H1 (cell line): ENCODE data around the gene SSNA1. TPM values are rescaled to one million over a fixed set of nuclear protein-coding genes. Genes with fewer than 3 reads are reported as not detected.

Source experiments
- ASH2L ChIP-seq: fragments of 200-600, 300-600 bp; sonication (generic); IDR thresholded peaks from one replicate; pipeline ENCODE4 v1.7.1; 2017; ENCODE audit warnings: low read length
- FOSL1 ChIP-seq: IDR thresholded peaks from 2 replicates; pipeline ENCODE4 v1.6.1; 2011; ENCODE audit warnings: mild to moderate bottlenecking, low read depth, low read length, moderate library complexity; ENCODE audit not compliant: insufficient read depth
- RFX5 ChIP-seq: IDR thresholded peaks from 2 replicates; pipeline ENCODE4 v1.6.1; 2011; ENCODE audit warnings: low read depth, low read length, improper control_type of control experiment, borderline replicate concordance
- TAF1 ChIP-seq: IDR thresholded peaks from 2 replicates; pipeline ENCODE4 v1.6.1; 2011; ENCODE audit warnings: mild to moderate bottlenecking, low read depth, low read length
- ZNF274 ChIP-seq: IDR thresholded peaks from 2 replicates; pipeline ENCODE4 v1.7.0; 2012; ENCODE audit warnings: low read length, borderline replicate concordance; ENCODE audit errors: extremely low read depth
- polyA plus RNA-seq, 7 experiments: library from polyadenylated mRNA; depleted of rRNA in 3 of 7; stranded (reverse) in 5 of 7; unstranded in 2 of 7; fragments of >200 nt in 5 of 7; fragments of 200-250 nt in 2 of 7; gene quantifications; 1 replicate in 5 of 7; 2 replicates in 1 of 7; 4 replicates in 1 of 7; pipeline versions ENCODE4 v1.2.1 to v1.2.3, GENCODE V29; 2011 to 2013; ENCODE audit warnings: missing spikeins in 2 of 7, mixed read lengths in 2 of 7
- total RNA-seq: library from RNA; stranded (reverse); fragmentation: NEBNext Ultra II Directional; extraction: Animal tissue kit (Norgen Biotek cat#: 25700); gene quantifications from 2 replicates; pipeline ENCODE4 v1.2.1, GENCODE V29; 2021

Gene SSNA1
- total and polyA plus RNA-seq, 2 of the 8 experiments (the other 6 are each of a cell fraction or from before 2014, with no cell fraction given) = 87.3 to 157 TPM

- TF ChIP-seq ZNF274 = no peak
- no peak for TF ChIP-seq FOSL1
- TF ChIP-seq RFX5 = no peak
- no peak for TF ChIP-seq ASH2L
- no peak for TF ChIP-seq TAF1
Measured at GRCh38 chr9:137228968-137229896, 40.8 kb downstream of the SSNA1 start (continued).
